ENCODE measurements around the gene APBB1.
"Not testable (repeated sequence)": the region's sequence is repeated elsewhere in the genome, so short reads cannot be mapped to it uniquely, and the experiment has no call there.

Gene APBB1

DNA sequence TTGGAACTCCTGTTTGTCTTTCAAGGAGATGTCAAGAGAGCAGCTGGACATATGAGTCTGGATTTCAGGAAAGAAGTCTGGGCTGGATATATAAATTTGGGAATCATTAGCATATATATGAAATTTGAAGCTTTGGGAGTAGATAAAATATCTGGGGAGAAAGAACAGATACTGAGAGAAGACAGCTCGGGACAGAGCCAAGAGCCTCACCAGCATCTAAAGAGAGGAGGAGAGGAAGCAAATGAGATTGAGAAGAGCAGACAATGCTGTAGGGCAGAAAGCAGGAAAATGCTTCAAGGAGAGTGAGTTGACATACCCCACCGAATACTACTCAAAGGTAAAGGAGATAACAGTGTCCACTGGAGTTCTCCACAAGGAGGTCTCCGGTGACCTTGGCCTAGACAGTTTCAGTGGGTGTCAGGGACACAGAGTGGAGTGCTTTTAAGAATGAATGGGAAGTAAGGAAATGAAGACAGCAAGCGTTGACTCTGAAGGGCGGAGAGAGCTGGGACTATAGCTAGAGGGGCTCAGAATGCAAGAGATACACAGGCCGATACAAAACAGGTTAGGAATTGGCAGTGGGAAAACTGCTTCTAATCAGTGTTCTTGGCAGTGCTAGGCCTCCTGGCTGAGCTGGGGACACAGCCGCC, 862 bp downstream of the APBB1 start:
- no peak for DNase-seq (ENCODE audit: low read depth)

DNA sequence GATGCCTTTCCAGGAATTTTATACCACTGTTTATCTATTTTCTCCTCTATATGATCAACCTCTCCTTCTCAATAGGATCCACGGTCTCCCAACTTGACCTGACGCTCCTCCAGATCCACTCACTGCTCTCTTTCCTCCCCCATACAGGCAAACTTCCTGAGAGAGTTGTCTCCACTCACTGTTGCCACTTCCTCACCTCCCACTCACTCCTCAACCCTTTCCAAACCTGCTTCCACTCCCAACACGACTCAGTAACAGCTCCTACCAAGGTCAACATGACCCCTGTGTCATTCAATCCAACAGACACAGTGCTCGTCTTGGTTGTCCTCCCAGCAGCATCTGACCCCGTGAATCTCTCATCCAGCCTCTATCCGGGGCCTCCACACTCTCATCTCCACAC, 3.1 kb downstream of the APBB1 start:
- DNase-seq (ENCODE audit: low read depth): no peak

- no peak for DNase-seq (ENCODE audit: low read depth)
Measured at GRCh38 chr11:6414874-6415328, 4.0 kb downstream of the APBB1 start.

- DNase-seq (ENCODE audit: low read depth): no peak
Measured at GRCh38 chr11:6413791-6414201, 5.1 kb downstream of the APBB1 start.

- DNase-seq (ENCODE audit: low read depth): no peak
Measured at GRCh38 chr11:6411594-6412031, 7.3 kb downstream of the APBB1 start.

GRCh38 chr11:6410695-6411430, 8.0 kb downstream of the APBB1 start:
- DNase-seq (ENCODE audit: low read depth): no peak

DNA sequence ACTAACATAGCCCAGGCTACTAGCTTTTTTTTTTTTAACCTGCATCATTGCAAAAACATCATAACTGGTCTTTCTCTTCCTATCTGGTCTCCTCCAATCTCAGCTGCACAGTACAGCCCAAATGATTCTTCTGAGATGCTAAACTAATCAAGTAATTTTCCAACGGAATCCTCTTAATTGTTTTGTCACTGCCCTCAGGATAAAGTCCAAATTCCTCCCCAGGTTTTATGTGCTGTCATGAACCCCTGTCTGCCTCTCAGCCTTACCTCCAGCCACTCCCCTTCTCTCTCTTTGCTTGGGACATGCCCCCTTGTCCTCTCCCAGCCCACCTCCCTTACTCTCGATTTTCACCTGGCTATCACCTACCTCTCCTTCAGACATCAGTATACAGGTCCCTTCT, 12.5 kb downstream of the APBB1 start:
- no peak for DNase-seq (ENCODE audit: low read depth)

GRCh38 chr11:6405846-6406245, 13.0 kb downstream of the APBB1 start:
- DNase-seq (ENCODE audit: low read depth): no peak

GRCh38 chr11:6405052-6405667, 13.7 kb downstream of the APBB1 start:
- no peak for DNase-seq (ENCODE audit: low read depth)

GRCh38 chr11:6404342-6405051, 14.4 kb downstream of the APBB1 start:
- DNase-seq (ENCODE audit: low read depth): no peak

GRCh38 chr11:6403539-6403938, 15.4 kb downstream of the APBB1 start:
- DNase-seq (ENCODE audit: low read depth): no peak

GRCh38 chr11:6402561-6402981, 16.3 kb downstream of the APBB1 start:
- DNase-seq (ENCODE audit: low read depth): no peak

- no peak for DNase-seq (ENCODE audit: low read depth)
Measured at GRCh38 chr11:6402061-6402470, 16.8 kb downstream of the APBB1 start.

- DNase-seq (ENCODE audit: low read depth): no peak
Measured at GRCh38 chr11:6401464-6401863, 17.4 kb downstream of the APBB1 start.

DNA sequence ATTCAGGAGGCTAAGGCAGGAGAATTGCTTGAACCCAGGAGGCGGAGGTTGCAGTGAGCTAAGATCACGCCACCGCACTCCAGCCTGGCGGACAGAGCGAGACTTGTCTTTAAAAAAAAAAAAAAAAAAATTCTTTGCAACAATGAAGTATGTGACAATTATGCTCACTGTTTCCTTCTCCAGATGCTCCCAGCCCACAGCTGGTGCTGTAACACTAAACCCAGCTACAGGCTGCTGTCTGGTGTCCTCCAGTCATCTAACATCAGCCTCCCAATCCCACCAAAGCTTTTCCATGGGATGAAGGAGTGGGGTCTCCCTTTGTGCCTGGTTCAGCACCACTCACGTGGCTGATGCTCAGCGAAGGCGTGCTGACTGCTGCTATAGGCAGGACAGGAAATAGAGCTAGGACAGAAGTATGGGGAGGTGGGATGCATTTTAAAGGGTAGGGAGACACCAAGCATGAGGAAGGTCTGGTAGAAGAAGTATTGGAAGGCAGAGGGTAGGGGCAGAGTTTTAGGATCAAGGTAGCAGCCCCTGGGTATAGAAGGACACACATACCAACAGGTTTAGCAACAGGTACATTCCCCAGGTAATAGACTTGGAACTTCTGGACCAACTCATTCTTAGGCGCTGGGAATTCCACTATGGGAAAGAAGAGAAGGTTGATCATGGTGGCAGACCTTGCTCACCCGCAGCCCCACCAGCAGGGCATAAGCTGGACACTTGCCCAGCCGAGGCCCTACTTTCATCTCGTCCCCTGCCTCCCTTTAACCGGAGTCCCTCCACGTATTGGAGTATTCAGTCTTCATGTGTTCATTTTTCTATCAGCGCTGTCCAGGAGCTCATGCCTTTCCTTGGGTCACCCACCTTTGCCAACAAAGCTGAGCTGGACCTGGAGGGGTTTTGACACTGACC, 18.2 kb downstream of the APBB1 start:
- no peak for DNase-seq (ENCODE audit: low read depth)

DNA sequence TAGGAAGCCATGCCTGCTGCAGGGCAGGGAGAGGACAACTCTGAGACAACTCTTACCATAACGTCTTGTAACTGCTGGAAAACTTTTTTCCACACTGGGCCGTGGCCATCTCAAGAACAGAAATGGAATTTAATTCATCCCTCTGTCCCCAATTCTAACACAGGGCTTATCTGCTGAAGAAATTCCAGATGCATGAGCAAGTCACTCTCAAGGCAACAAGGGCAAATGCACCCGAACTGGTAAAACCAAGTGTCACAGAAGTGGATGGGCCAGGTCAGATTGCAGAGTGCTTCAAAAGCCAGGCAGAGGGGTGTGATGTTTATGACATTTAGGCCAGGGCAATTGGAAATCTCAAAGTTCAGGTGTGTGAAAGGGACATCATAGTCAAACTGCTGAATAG, 21.3 kb downstream of the APBB1 start:
- DNase-seq (ENCODE audit: low read depth): no peak

GRCh38 chr11:6397156-6397555, 21.7 kb downstream of the APBB1 start:
- no peak for DNase-seq (ENCODE audit: low read depth)

DNA sequence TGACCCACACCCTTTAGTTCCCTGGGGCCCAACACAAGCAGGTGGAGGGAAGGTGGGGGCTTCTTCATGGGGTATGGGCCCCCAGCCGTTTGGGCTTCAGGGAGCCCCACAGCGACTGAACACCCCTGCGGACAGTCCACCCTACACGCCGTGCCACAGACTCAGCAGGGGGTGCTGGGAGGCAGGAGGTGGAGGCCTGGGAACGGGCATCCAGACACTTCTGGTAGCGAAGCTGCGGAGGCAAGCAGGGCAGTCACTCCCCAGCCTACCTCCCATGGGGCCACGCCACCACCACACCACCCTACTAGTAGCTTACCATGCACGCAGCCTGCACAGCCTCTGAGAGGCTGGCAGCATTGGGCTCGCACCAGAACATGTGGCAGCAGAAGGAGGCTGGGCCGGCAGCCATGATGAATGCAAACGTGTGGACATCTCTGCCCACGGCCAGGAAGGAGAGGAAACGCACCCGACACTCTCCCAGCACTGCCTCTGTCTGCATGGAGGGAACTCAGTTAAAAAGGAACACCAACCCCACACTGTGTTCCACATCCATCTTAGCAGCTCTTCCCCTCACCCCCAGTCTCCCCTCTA, 23.3 kb downstream of the APBB1 start:
- DNase-seq (ENCODE audit: low read depth): no peak

GRCh38 chr11:6393989-6394670, 24.8 kb downstream of the APBB1 start:
- no peak for DNase-seq (ENCODE audit: low read depth)

- not testable (repeated sequence) for DNase-seq (ENCODE audit: low read depth)
Measured at GRCh38 chr11:6392251-6392650, 26.6 kb downstream of the APBB1 start.
